HL-60 (cell line): ENCODE measurements around the gene PNKP.

Experiments used
- DNase-seq, 2 experiments: peaks; one replicate each; pipeline ENCODE4 v3.0.0-alpha.2; 2010 to 2020; ENCODE audit warnings: low read depth in 1 of 2, low spot score in 1 of 2
- H3K27ac ChIP-seq: fragments of 250-450 bp; sonication (Bioruptor Pico); replicated peaks from 2 replicates; pipeline ENCODE4 v1.5.1; 2020; ENCODE audit warnings: mild to moderate bottlenecking, moderate library complexity
- H3K27me3 ChIP-seq: fragments of 250-450 bp; sonication (Bioruptor Pico); 2 replicates; pipeline ENCODE4 v1.5.1; 2021; ENCODE audit warnings: mild to moderate bottlenecking, moderate library complexity; ENCODE audit not compliant: insufficient read depth, poor library complexity, severe bottlenecking
- H3K4me3 ChIP-seq: replicated peaks from 2 replicates; pipeline ENCODE4 v1.5.1; 2011; ENCODE audit warnings: mild to moderate bottlenecking, control low read depth, low read length; ENCODE audit not compliant: insufficient read depth
- CTCF ChIP-seq: IDR thresholded peaks from one replicate; pipeline ENCODE4 v1.5.1; 2011; ENCODE audit warnings: low read length, control low read depth, inconsistent platforms; ENCODE audit not compliant: insufficient read depth
- GABPA ChIP-seq: IDR thresholded peaks from 2 replicates; pipeline ENCODE4 v1.6.1; 2012; ENCODE audit warnings: low read depth
- POLR2AphosphoS5 ChIP-seq: IDR thresholded peaks from 2 replicates; pipeline ENCODE4 v1.6.1; 2012; ENCODE audit warnings: low read depth
- REST ChIP-seq: IDR thresholded peaks from 2 replicates; pipeline ENCODE4 v1.6.1; 2012; ENCODE audit warnings: low read depth; ENCODE audit not compliant: insufficient replicate concordance
- SPI1 ChIP-seq: IDR thresholded peaks from 2 replicates; pipeline ENCODE4 v1.6.1; 2012; ENCODE audit warnings: low read depth, mild to moderate bottlenecking, borderline replicate concordance

PNKP gene

GRCh38 chr19:49904136-49904535 lies 36.8 kb upstream of the PNKP start:
- H3K4me3 ChIP-seq, result no peak overlapping the region
- TF ChIP-seq SPI1 (no peak), REST (no peak), POLR2AphosphoS5 (no peak), GABPA (no peak), CTCF (no peak)
- no peak overlapping the region for H3K27ac ChIP-seq
- DNase-seq, result no peak
- H3K27me3 ChIP-seq, result no peaks in the 10 kb centered on the region

- H3K27ac ChIP-seq, result no peak within 1 kb of the TSS
Measured at GRCh38 chr19:49896863-49897621, 29.7 kb upstream of the PNKP start, which contains the start of gene IL4I1. IL4I1 (minus strand) TSS chr19:49896887; CDS start chr19:49896160, 727 bp downstream.

More at GRCh38 chr19:49896863-49897621, 29.7 kb upstream of the PNKP start, which contains the start of gene IL4I1:
- no peaks in the 10 kb centered on the region for H3K27me3 ChIP-seq
- peak in 1 of 2 experiments; percentile 29 for DNase-seq
- no peak for TF ChIP-seq POLR2AphosphoS5
- TF ChIP-seq CTCF, result no peak
- no peak for TF ChIP-seq SPI1
- TF ChIP-seq GABPA, result no peak
- no peak for TF ChIP-seq REST
- no peak within 1 kb of the TSS for H3K4me3 ChIP-seq
